Measurements from ENCODE around the gene SLF1.

The SLF1 gene

GRCh38 chr5:94691291-94691690 lies 72.8 kb downstream of the SLF1 start:
- H3K4me3 ChIP-seq (ENCODE audit: low read length) = no peak overlapping the region
- no peaks in the 10 kb centered on the region for H3K27me3 ChIP-seq (ENCODE audit: control insufficient read depth, insufficient read depth, low read length)
- no peaks in the 10 kb centered on the region for H3K36me3 ChIP-seq (ENCODE audit: control insufficient read depth, insufficient read depth, low read length)
- H3K27ac ChIP-seq (ENCODE audit: low read length) = no peak overlapping the region
- H3K4me1 ChIP-seq (ENCODE audit: control insufficient read depth, insufficient read depth, low read length) = no peaks in the 10 kb centered on the region
- no CpG with 5 or more reads among the region's 1 CpG for WGBS (ENCODE audit: insufficient coverage, insufficient read length)
- no peak for DNase-seq (ENCODE audit: low read depth, low spot score)
- no peaks in the 10 kb centered on the region for H3K9me3 ChIP-seq (ENCODE audit: control insufficient read depth, insufficient read depth, low read length)

- Histone ChIP-seq H3K27ac (ENCODE audit: low read length) (no peak overlapping the region), H3K36me3 (ENCODE audit: control insufficient read depth, insufficient read depth, low read length) (no peaks in the 10 kb centered on the region), H3K4me3 (ENCODE audit: low read length) (no peak overlapping the region), H3K27me3 (ENCODE audit: control insufficient read depth, insufficient read depth, low read length) (no peaks in the 10 kb centered on the region), H3K4me1 (ENCODE audit: control insufficient read depth, insufficient read depth, low read length) (no peaks in the 10 kb centered on the region), H3K9me3 (ENCODE audit: control insufficient read depth, insufficient read depth, low read length) (no peaks in the 10 kb centered on the region)
- WGBS (ENCODE audit: insufficient coverage, insufficient read length) = no CpG with 5 or more reads among the region's 4 CpGs
- no peak for DNase-seq (ENCODE audit: low read depth, low spot score)
Observed at GRCh38 chr5:94691949-94692348, 73.5 kb downstream of the SLF1 start.

- H3K9me3 ChIP-seq (ENCODE audit: control insufficient read depth, insufficient read depth, low read length) = no peaks in the 10 kb centered on the region
- DNase-seq (ENCODE audit: low read depth, low spot score) = no peak
- no CpG with 5 or more reads among the region's 3 CpGs for WGBS (ENCODE audit: insufficient coverage, insufficient read length)
- H3K27me3 ChIP-seq (ENCODE audit: control insufficient read depth, insufficient read depth, low read length) = no peaks in the 10 kb centered on the region
- H3K27ac ChIP-seq (ENCODE audit: low read length) = no peak overlapping the region
- no peaks in the 10 kb centered on the region for H3K4me1 ChIP-seq (ENCODE audit: control insufficient read depth, insufficient read depth, low read length)
- H3K36me3 ChIP-seq (ENCODE audit: control insufficient read depth, insufficient read depth, low read length) = no peaks in the 10 kb centered on the region
- H3K4me3 ChIP-seq (ENCODE audit: low read length) = no peak overlapping the region
Observed at GRCh38 chr5:94692581-94692980, 74.1 kb downstream of the SLF1 start.

- H3K36me3 ChIP-seq (ENCODE audit: control insufficient read depth, insufficient read depth, low read length) = no peaks in the 10 kb centered on the region
- H3K27ac ChIP-seq (ENCODE audit: low read length) = no peak overlapping the region
- no peak overlapping the region for H3K4me3 ChIP-seq (ENCODE audit: low read length)
- H3K9me3 ChIP-seq (ENCODE audit: control insufficient read depth, insufficient read depth, low read length) = no peaks in the 10 kb centered on the region
- H3K27me3 ChIP-seq (ENCODE audit: control insufficient read depth, insufficient read depth, low read length) = no peaks in the 10 kb centered on the region
- no CpG with 5 or more reads among the region's 5 CpGs for WGBS (ENCODE audit: insufficient coverage, insufficient read length)
- H3K4me1 ChIP-seq (ENCODE audit: control insufficient read depth, insufficient read depth, low read length) = no peaks in the 10 kb centered on the region
- DNase-seq (ENCODE audit: low read depth, low spot score) = no peak
Observed at GRCh38 chr5:94693043-94693822, 74.8 kb downstream of the SLF1 start.

- no CpG with 5 or more reads among the region's 1 CpG for WGBS (ENCODE audit: insufficient coverage, insufficient read length)
- Histone ChIP-seq H3K36me3 (ENCODE audit: control insufficient read depth, insufficient read depth, low read length) (no peaks in the 10 kb centered on the region), H3K9me3 (ENCODE audit: control insufficient read depth, insufficient read depth, low read length) (no peaks in the 10 kb centered on the region), H3K4me1 (ENCODE audit: control insufficient read depth, insufficient read depth, low read length) (no peaks in the 10 kb centered on the region), H3K4me3 (ENCODE audit: low read length) (no peak overlapping the region), H3K27me3 (ENCODE audit: control insufficient read depth, insufficient read depth, low read length) (no peaks in the 10 kb centered on the region), H3K27ac (ENCODE audit: low read length) (no peak overlapping the region)
- DNase-seq (ENCODE audit: low read depth, low spot score) = no peak
Observed at GRCh38 chr5:94693845-94694370, 75.4 kb downstream of the SLF1 start.

- no peak overlapping the region for H3K4me3 ChIP-seq (ENCODE audit: low read length)
- DNase-seq (ENCODE audit: low read depth, low spot score) = no peak
- H3K36me3 ChIP-seq (ENCODE audit: control insufficient read depth, insufficient read depth, low read length) = no peaks in the 10 kb centered on the region
- WGBS (ENCODE audit: insufficient coverage, insufficient read length) = no CpG with 5 or more reads among the region's 2 CpGs
- H3K27me3 ChIP-seq (ENCODE audit: control insufficient read depth, insufficient read depth, low read length) = no peaks in the 10 kb centered on the region
- no peaks in the 10 kb centered on the region for H3K4me1 ChIP-seq (ENCODE audit: control insufficient read depth, insufficient read depth, low read length)
- H3K9me3 ChIP-seq (ENCODE audit: control insufficient read depth, insufficient read depth, low read length) = no peaks in the 10 kb centered on the region
- H3K27ac ChIP-seq (ENCODE audit: low read length) = no peak overlapping the region
Observed at GRCh38 chr5:94694671-94695070, 76.2 kb downstream of the SLF1 start.

- Histone ChIP-seq H3K4me3 (ENCODE audit: low read length) (no peak overlapping the region), H3K36me3 (ENCODE audit: control insufficient read depth, insufficient read depth, low read length) (no peaks in the 10 kb centered on the region), H3K27me3 (ENCODE audit: control insufficient read depth, insufficient read depth, low read length) (no peaks in the 10 kb centered on the region), H3K9me3 (ENCODE audit: control insufficient read depth, insufficient read depth, low read length) (no peaks in the 10 kb centered on the region), H3K4me1 (ENCODE audit: control insufficient read depth, insufficient read depth, low read length) (no peaks in the 10 kb centered on the region), H3K27ac (ENCODE audit: low read length) (no peak overlapping the region)
- WGBS (ENCODE audit: insufficient coverage, insufficient read length) = no CpG with 5 or more reads among the region's 5 CpGs
- no peak for DNase-seq (ENCODE audit: low read depth, low spot score)
Observed at GRCh38 chr5:94698197-94698596, 79.7 kb downstream of the SLF1 start.

- Histone ChIP-seq H3K4me1 (ENCODE audit: control insufficient read depth, insufficient read depth, low read length) (no peaks in the 10 kb centered on the region), H3K4me3 (ENCODE audit: low read length) (no peak overlapping the region), H3K36me3 (ENCODE audit: control insufficient read depth, insufficient read depth, low read length) (no peaks in the 10 kb centered on the region), H3K27ac (ENCODE audit: low read length) (no peak overlapping the region), H3K9me3 (ENCODE audit: control insufficient read depth, insufficient read depth, low read length) (no peaks in the 10 kb centered on the region), H3K27me3 (ENCODE audit: control insufficient read depth, insufficient read depth, low read length) (no peaks in the 10 kb centered on the region)
- DNase-seq (ENCODE audit: low read depth, low spot score) = no peak
- WGBS (ENCODE audit: insufficient coverage, insufficient read length) = no CpG with 5 or more reads among the region's 2 CpGs
Observed at GRCh38 chr5:94699562-94699961, 81.1 kb downstream of the SLF1 start.

GRCh38 chr5:94700592-94700991 lies 82.1 kb downstream of the SLF1 start:
- DNase-seq (ENCODE audit: low read depth, low spot score) = no peak
- Histone ChIP-seq H3K27ac (ENCODE audit: low read length) (no peak overlapping the region), H3K4me3 (ENCODE audit: low read length) (no peak overlapping the region), H3K4me1 (ENCODE audit: control insufficient read depth, insufficient read depth, low read length) (no peaks in the 10 kb centered on the region), H3K27me3 (ENCODE audit: control insufficient read depth, insufficient read depth, low read length) (no peaks in the 10 kb centered on the region), H3K9me3 (ENCODE audit: control insufficient read depth, insufficient read depth, low read length) (no peaks in the 10 kb centered on the region), H3K36me3 (ENCODE audit: control insufficient read depth, insufficient read depth, low read length) (no peaks in the 10 kb centered on the region)
- WGBS (ENCODE audit: insufficient coverage, insufficient read length) = no CpG with 5 or more reads among the region's 1 CpG

- Histone ChIP-seq H3K27ac (ENCODE audit: low read length) (no peak overlapping the region), H3K4me1 (ENCODE audit: control insufficient read depth, insufficient read depth, low read length) (no peaks in the 10 kb centered on the region), H3K9me3 (ENCODE audit: control insufficient read depth, insufficient read depth, low read length) (no peaks in the 10 kb centered on the region), H3K36me3 (ENCODE audit: control insufficient read depth, insufficient read depth, low read length) (no peaks in the 10 kb centered on the region), H3K27me3 (ENCODE audit: control insufficient read depth, insufficient read depth, low read length) (no peaks in the 10 kb centered on the region), H3K4me3 (ENCODE audit: low read length) (no peak overlapping the region)
- no CpG with 5 or more reads among the region's 1 CpG for WGBS (ENCODE audit: insufficient coverage, insufficient read length)
- DNase-seq (ENCODE audit: low read depth, low spot score) = no peak
Observed at GRCh38 chr5:94702729-94703128, 84.3 kb downstream of the SLF1 start.

GRCh38 chr5:94705427-94705826 lies 87.0 kb downstream of the SLF1 start:
- Histone ChIP-seq H3K9me3 (ENCODE audit: control insufficient read depth, insufficient read depth, low read length) (no peaks in the 10 kb centered on the region), H3K4me3 (ENCODE audit: low read length) (no peak overlapping the region), H3K4me1 (ENCODE audit: control insufficient read depth, insufficient read depth, low read length) (no peaks in the 10 kb centered on the region), H3K36me3 (ENCODE audit: control insufficient read depth, insufficient read depth, low read length) (no peaks in the 10 kb centered on the region), H3K27me3 (ENCODE audit: control insufficient read depth, insufficient read depth, low read length) (no peaks in the 10 kb centered on the region), H3K27ac (ENCODE audit: low read length) (no peak overlapping the region)
- no CpG with 5 or more reads among the region's 1 CpG for WGBS (ENCODE audit: insufficient coverage, insufficient read length)
- no peak for DNase-seq (ENCODE audit: low read depth, low spot score)
